Sigmoid colon (tissue), 4 donors: ENCODE measurements around the gene NUP98.
"Not testable (repeated sequence)": the region's sequence is repeated elsewhere in the genome, so short reads cannot be mapped to it uniquely, and the experiment has no call there.

Source experiments
- POLR2AphosphoS5 ChIP-seq, 4 donors: sonication (generic); formaldehyde crosslinking; IDR thresholded peaks; one replicate each; pipeline ENCODE4 v1.6.1; 2017; ENCODE audit warnings: antibody characterized with exemption in 4 of 4
- TF ChIP-seq, protein P1 (sequence below), 4 experiments: fragments of 450-650 bp in 3 of 4; fragments of 200-600 bp in 1 of 4; IDR thresholded peaks; one replicate each; pipeline ENCODE4 v1.5.1; 2016 to 2019; ENCODE audit warnings: antibody characterized with exemption in 4 of 4, mild to moderate bottlenecking in 3 of 4, moderate library complexity in 2 of 4

DNA sequence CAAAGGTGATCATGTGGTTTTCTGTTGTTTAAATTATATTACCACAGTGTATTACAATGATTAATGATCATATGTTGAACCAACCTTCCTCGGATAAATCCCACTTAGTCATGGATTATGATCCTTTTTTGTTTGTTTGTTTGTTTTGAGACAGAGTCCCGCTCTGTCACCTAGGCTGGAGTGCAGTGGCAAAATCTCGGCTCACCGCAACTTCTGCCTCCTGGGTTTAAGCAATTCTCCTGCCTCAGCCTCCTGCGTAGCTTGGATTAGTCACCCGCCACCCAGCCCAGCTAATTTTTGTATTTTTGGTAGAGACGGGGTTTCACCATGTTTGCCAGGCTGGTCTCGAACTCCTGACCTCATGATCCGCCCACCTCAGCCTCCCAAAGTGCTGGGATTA is 30.5 kb downstream of the NUP98 start:
- not testable (repeated sequence) for TF ChIP-seq POLR2AphosphoS5 (IDR thresholded peaks at IDR 0.05)
- TF ChIP-seq, protein P1, sequence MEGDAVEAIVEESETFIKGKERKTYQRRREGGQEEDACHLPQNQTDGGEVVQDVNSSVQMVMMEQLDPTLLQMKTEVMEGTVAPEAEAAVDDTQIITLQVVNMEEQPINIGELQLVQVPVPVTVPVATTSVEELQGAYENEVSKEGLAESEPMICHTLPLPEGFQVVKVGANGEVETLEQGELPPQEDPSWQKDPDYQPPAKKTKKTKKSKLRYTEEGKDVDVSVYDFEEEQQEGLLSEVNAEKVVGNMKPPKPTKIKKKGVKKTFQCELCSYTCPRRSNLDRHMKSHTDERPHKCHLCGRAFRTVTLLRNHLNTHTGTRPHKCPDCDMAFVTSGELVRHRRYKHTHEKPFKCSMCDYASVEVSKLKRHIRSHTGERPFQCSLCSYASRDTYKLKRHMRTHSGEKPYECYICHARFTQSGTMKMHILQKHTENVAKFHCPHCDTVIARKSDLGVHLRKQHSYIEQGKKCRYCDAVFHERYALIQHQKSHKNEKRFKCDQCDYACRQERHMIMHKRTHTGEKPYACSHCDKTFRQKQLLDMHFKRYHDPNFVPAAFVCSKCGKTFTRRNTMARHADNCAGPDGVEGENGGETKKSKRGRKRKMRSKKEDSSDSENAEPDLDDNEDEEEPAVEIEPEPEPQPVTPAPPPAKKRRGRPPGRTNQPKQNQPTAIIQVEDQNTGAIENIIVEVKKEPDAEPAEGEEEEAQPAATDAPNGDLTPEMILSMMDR (IDR thresholded peaks at IDR 0.05), result not testable (repeated sequence)
